H9 (cell line): Measurements from ENCODE around the gene PLXNB2. TPM values are rescaled to one million over a fixed set of nuclear protein-coding genes. Genes with fewer than 3 reads are reported as not detected.

Experiments used
- DNase-seq: peaks from one replicate; pipeline ENCODE4 v3.0.0-alpha.2; 2017
- H2AFZ ChIP-seq: one replicate; pipeline ENCODE4 v1.6.1; 2013; ENCODE audit warnings: mild to moderate bottlenecking, low read length, control low read depth, moderate library complexity
- H2AK5ac ChIP-seq: 2 replicates; pipeline ENCODE4 v1.6.1; 2013; ENCODE audit warnings: low read length, control low read depth, mixed read lengths; ENCODE audit not compliant: insufficient read length
- H2BK120ac ChIP-seq: one replicate; pipeline ENCODE4 v1.6.1; 2013; ENCODE audit warnings: low read depth, mild to moderate bottlenecking, low read length, control low read depth, inconsistent platforms; ENCODE audit not compliant: poor library complexity, severe bottlenecking
- H2BK12ac ChIP-seq: 2 replicates; pipeline ENCODE4 v1.6.1; 2013; ENCODE audit warnings: low read length, control low read depth, mixed read lengths, low read depth; ENCODE audit not compliant: insufficient read length
- H2BK15ac ChIP-seq: 2 replicates; pipeline ENCODE4 v1.6.1; 2013; ENCODE audit warnings: low read depth, low read length, control low read depth
- H2BK20ac ChIP-seq: one replicate; pipeline ENCODE4 v1.6.1; 2013; ENCODE audit warnings: low read depth, mild to moderate bottlenecking, low read length, control low read depth, inconsistent platforms; ENCODE audit not compliant: poor library complexity, severe bottlenecking
- H2BK5ac ChIP-seq: 2 replicates; pipeline ENCODE4 v1.6.1; 2013; ENCODE audit warnings: low read length, control low read depth, mixed read lengths; ENCODE audit not compliant: insufficient read length
- H3K14ac ChIP-seq: 2 replicates; pipeline ENCODE4 v1.6.1; 2013; ENCODE audit warnings: low read length, control low read depth; ENCODE audit not compliant: insufficient read depth
- H3K18ac ChIP-seq: 2 replicates; pipeline ENCODE4 v1.6.1; 2013; ENCODE audit warnings: low read depth, mild to moderate bottlenecking, mixed read lengths, low read length, control low read depth; ENCODE audit not compliant: insufficient read length
- H3K23ac ChIP-seq: 2 replicates; pipeline ENCODE4 v1.6.1; 2013; ENCODE audit warnings: low read length, control low read depth, mixed read lengths, low read depth; ENCODE audit not compliant: insufficient read length
- H3K23me2 ChIP-seq: 2 replicates; pipeline ENCODE4 v1.6.1; 2013; ENCODE audit warnings: low read depth, mild to moderate bottlenecking, mixed read lengths, low read length, control low read depth; ENCODE audit not compliant: insufficient read length, poor library complexity, severe bottlenecking
- H3K27ac ChIP-seq: 2 replicates; pipeline ENCODE4 v1.5.1; 2013; ENCODE audit warnings: low read length, control low read depth, mixed read lengths, low read depth; ENCODE audit not compliant: insufficient read length
- H3K27me3 ChIP-seq: 2 replicates; pipeline ENCODE4 v1.6.1; 2013; ENCODE audit warnings: low read length, control low read depth, inconsistent platforms; ENCODE audit not compliant: insufficient read depth
- H3K4ac ChIP-seq: 2 replicates; pipeline ENCODE4 v1.6.1; 2013; ENCODE audit warnings: low read depth, mild to moderate bottlenecking, control low read depth, inconsistent platforms, low read length, moderate library complexity
- H3K4me1 ChIP-seq: 2 replicates; pipeline ENCODE4 v1.6.1; 2013; ENCODE audit warnings: low read length, control low read depth, inconsistent platforms; ENCODE audit not compliant: insufficient read depth
- H3K4me2 ChIP-seq: 2 replicates; pipeline ENCODE4 v1.6.1; 2013; ENCODE audit warnings: low read length, control low read depth, mixed read lengths; ENCODE audit not compliant: insufficient read length, insufficient read depth
- H3K56ac ChIP-seq: 2 replicates; pipeline ENCODE4 v1.6.1; 2013; ENCODE audit warnings: low read depth, mild to moderate bottlenecking, mixed read lengths, low read length, control low read depth; ENCODE audit not compliant: insufficient read length
- H3K79me1 ChIP-seq: 2 replicates; pipeline ENCODE4 v1.6.1; 2013; ENCODE audit warnings: low read depth, mild to moderate bottlenecking, moderate library complexity, low read length, control low read depth, inconsistent platforms; ENCODE audit not compliant: insufficient read depth, poor library complexity, severe bottlenecking
- H3K79me2 ChIP-seq: 2 replicates; pipeline ENCODE4 v1.6.1; 2013; ENCODE audit warnings: low read length, control low read depth, inconsistent platforms; ENCODE audit not compliant: insufficient read depth
- H3K9ac ChIP-seq: 2 replicates; pipeline ENCODE4 v1.6.1; 2013; ENCODE audit warnings: low read length, control low read depth, mixed read lengths; ENCODE audit not compliant: insufficient read length; ENCODE audit errors: extremely low read depth
- H3K9me3 ChIP-seq: one replicate; pipeline ENCODE4 v1.6.1; 2013; ENCODE audit warnings: low read depth, low read length, inconsistent platforms; ENCODE audit not compliant: control insufficient read depth
- H3T11ph ChIP-seq: one replicate; pipeline ENCODE4 v1.6.1; 2013; ENCODE audit warnings: mild to moderate bottlenecking, low read length, control low read depth, inconsistent platforms
- H4K20me1 ChIP-seq: one replicate; pipeline ENCODE4 v1.6.1; 2013; ENCODE audit not compliant: control insufficient read depth, insufficient read length, insufficient read depth
- H4K5ac ChIP-seq: 2 replicates; pipeline ENCODE4 v1.6.1; 2013; ENCODE audit warnings: low read depth, mild to moderate bottlenecking, mixed read lengths, low read length, control low read depth; ENCODE audit not compliant: insufficient read length
- H4K8ac ChIP-seq: replicated peaks from 2 replicates; pipeline ENCODE4 v1.6.1; 2013; ENCODE audit warnings: low read length, control low read depth, mixed read lengths, low read depth; ENCODE audit not compliant: insufficient read length
- H4K91ac ChIP-seq: 2 replicates; pipeline ENCODE4 v1.6.1; 2013; ENCODE audit warnings: low read depth, mild to moderate bottlenecking, moderate library complexity, mixed read lengths, low read length, control low read depth; ENCODE audit not compliant: insufficient read length
- H3K27ac Mint-ChIP-seq, 3 experiments: 2 replicates in 2 of 3; 3 replicates in 1 of 3; pipeline ENCODE4 v1.8.0; 2020 to 2021; ENCODE audit warnings: mixed read lengths in 3 of 3, mild to moderate bottlenecking in 1 of 3, moderate library complexity in 1 of 3
- H3K27me3 Mint-ChIP-seq: 2 replicates; pipeline ENCODE4 v1.8.0; 2021; ENCODE audit warnings: low read depth, mild to moderate bottlenecking, moderate library complexity, mixed read lengths
- H3K36me3 Mint-ChIP-seq, 3 experiments: 2 replicates in 2 of 3; 3 replicates in 1 of 3; pipeline ENCODE4 v1.8.0; 2020 to 2021; ENCODE audit warnings: low read depth in 3 of 3, mixed read lengths in 3 of 3; ENCODE audit not compliant: insufficient read depth in 1 of 3
- H3K4me1 Mint-ChIP-seq, 2 experiments: 2 replicates each; pipeline ENCODE4 v1.8.0; 2020; ENCODE audit warnings: mixed read lengths in 2 of 2
- H3K4me3 Mint-ChIP-seq, 2 experiments: 2 replicates in 1 of 2; 3 replicates in 1 of 2; pipeline ENCODE4 v1.8.0; 2020 to 2021; ENCODE audit warnings: mild to moderate bottlenecking in 2 of 2, mixed read lengths in 2 of 2, moderate library complexity in 1 of 2
- H3K9me3 Mint-ChIP-seq, 2 experiments: 2 replicates in 1 of 2; 3 replicates in 1 of 2; pipeline ENCODE4 v1.8.0; 2020; ENCODE audit warnings: mild to moderate bottlenecking in 2 of 2, mixed read lengths in 2 of 2, moderate library complexity in 1 of 2
- CTCF ChIP-seq: fragments of 200-600 bp; sonication (generic); conservative IDR thresholded peaks from 3 replicates; pipeline ENCODE4 v1.8.0; 2021; ENCODE audit warnings: antibody characterized with exemption, mild to moderate bottlenecking
- WGBS: extraction: QIAGEN DNeasy Blood & Tissue Kit; methylation state at CpG from one replicate; pipeline ENCODE4 v1.1.7; 2013; ENCODE audit warnings: missing lambda C conversion rate, low lambda C conversion rate, mixed read lengths; ENCODE audit not compliant: insufficient read length; ENCODE audit errors: extremely low coverage; 5-methylcytosine and 5-hydroxymethylcytosine counted together
- total RNA-seq: library from RNA; stranded (reverse); gene quantifications from 2 replicates; pipeline ENCODE4 v1.2.1, GENCODE V29; 2021

Gene PLXNB2
- total RNA-seq, 1 experiment from 2014 or later = 87.6 TPM

- Histone ChIP-seq H2AFZ (no peak overlapping the region), H4K8ac (no peak overlapping the region), H2BK20ac (no peak overlapping the region), H3K79me1 (no peaks in the 10 kb centered on the region), H3K4me2 (peak overlapping the region; percentile 12), H3T11ph (no peak overlapping the region), H2BK15ac (no peak overlapping the region), H3K23me2 (peaks cover 5% of the 10 kb centered on the region), H2BK12ac (no peak overlapping the region), H3K9me3 (no peaks in the 10 kb centered on the region), H2BK5ac (no peak overlapping the region), H4K5ac (no peak overlapping the region), H2BK120ac (no peak overlapping the region), H4K20me1 (no peaks in the 10 kb centered on the region), H3K4ac (no peak overlapping the region), H3K9ac (no peak overlapping the region), H4K91ac (no peak overlapping the region), H3K56ac (no peak overlapping the region), H3K27ac (no peak overlapping the region), H3K14ac (no peak overlapping the region), H3K23ac (no peak overlapping the region), H2AK5ac (no peak overlapping the region), H3K4me1 (no peaks in the 10 kb centered on the region), H3K79me2 (no peaks in the 10 kb centered on the region), H3K27me3 (peaks cover 15% of the 10 kb centered on the region; the same call in 1 of the 2 replicates), H3K18ac (no peak overlapping the region)
- Mint-ChIP-seq H3K27ac (no peak overlapping the region), H3K36me3 (peaks cover 12 to 25% (median 20%) of the 10 kb centered on the region in 3 experiments), H3K4me3 (peak overlapping the region in 1 of 2 experiments; percentile 74; a peak in 1 of 5 replicates), H3K9me3 (peaks cover 3 to 13% of the 10 kb centered on the region in 2 experiments), H3K4me1 (peaks cover 2 to 12% of the 10 kb centered on the region in 2 experiments; a peak in 3 of 4 replicates), H3K27me3 (peaks cover 48% of the 10 kb centered on the region)
- no peak for TF ChIP-seq CTCF
- WGBS = no CpG with 5 or more reads among the region's 45 CpGs
- peak; percentile 65 for DNase-seq
Observed at GRCh38 chr22:50271519-50271970, 35.9 kb downstream of the PLXNB2 start.
